A549 (cell line): ENCODE measurements around the gene ARF1. TPM values are rescaled to one million over a fixed set of nuclear protein-coding genes. Genes with fewer than 3 reads are reported as not detected.

Experiments
- ATAC-seq, 2 experiments: fragments of 200-7000 bp in 1 of 2; fragments of >200 bp in 1 of 2; cut with Nextera tagmentation in 1 of 2; cut with Tn5 transposase in 1 of 2; 3 replicates each; pipeline versions ENCODE4 v1.8.0 to v1.9.1; 2018 to 2020; ENCODE audit warnings: mild to moderate bottlenecking in 1 of 2, moderate library complexity in 1 of 2
- CTCF ChIA-PET: fragments of 300-600 bp; sonication (Branson Sonifier 250); formaldehyde crosslinking; extraction: SDS; loops from one replicate; lab custom pipeline; 2021; ENCODE audit warnings: antibody characterized with exemption, inconsistent platforms; lab: Yijun Ruan, JAX
- POLR2A ChIA-PET: fragments of 350-600 bp; formaldehyde crosslinking; extraction: SDS; loops from one replicate; lab custom pipeline; 2021; ENCODE audit warnings: antibody characterized with exemption, inconsistent platforms; lab: Yijun Ruan, JAX
- DNase-seq, 2 experiments: peaks; one replicate each; pipeline versions ENCODE4 v3.0.0 to v3.0.0-alpha.2; 2011 to 2016; ENCODE audit warnings: low read depth in 1 of 2, low spot score in 1 of 2
- FAIRE-seq: peaks from 2 replicates; lab custom pipeline; 2011; peaks lifted over from hg19 to GRCh38; lab: Jason Lieb, UNC
- H3K27ac ChIP-seq, 2 experiments: fragments of >200 bp; sonication (Bioruptor Twin); formaldehyde crosslinking; 3 replicates each; pipeline ENCODE4 v1.5.1; 2016 to 2017
- H3K4me1 ChIP-seq: fragments of >200 bp; sonication (Bioruptor Twin); formaldehyde crosslinking; 3 replicates; pipeline ENCODE4 v1.6.1; 2016
- H3K4me2 ChIP-seq: fragments of >200 bp; sonication (Bioruptor Twin); formaldehyde crosslinking; 3 replicates; pipeline ENCODE4 v1.6.1; 2016
- H3K4me3 ChIP-seq: fragments of >200 bp; sonication (Bioruptor Twin); formaldehyde crosslinking; 3 replicates; pipeline ENCODE4 v1.5.1; 2016
- H3K9me3 ChIP-seq: fragments of >200 bp; sonication (Bioruptor Twin); formaldehyde crosslinking; 3 replicates; pipeline ENCODE4 v1.6.1; 2016
- CEBPB ChIP-seq, 2 experiments: fragments of >200 bp in 1 of 2; sonication (Bioruptor Twin) in 1 of 2; formaldehyde crosslinking in 1 of 2; IDR thresholded peaks; 2 replicates each; pipeline ENCODE4 v1.6.1; 2012 to 2016
- E2F6 ChIP-seq: IDR thresholded peaks from 2 replicates; pipeline ENCODE4 v1.6.1; 2012; ENCODE audit warnings: low read depth, borderline replicate concordance
- EHF ChIP-seq: fragments of 250-450 bp; sonication (Bioruptor Pico); IDR thresholded peaks from 2 replicates; pipeline ENCODE4 v1.5.0; 2020; ENCODE audit warnings: mild to moderate bottlenecking
- GATA3 ChIP-seq: IDR thresholded peaks from 2 replicates; pipeline ENCODE4 v1.6.1; 2012; ENCODE audit warnings: borderline replicate concordance
- HDAC2 ChIP-seq: fragments of 200-600 bp; sonication (generic); IDR thresholded peaks from 2 replicates; pipeline ENCODE4 v1.6.1; 2016
- HEYL ChIP-seq: fragments of 250-450 bp; sonication (Bioruptor Pico); IDR thresholded peaks from 2 replicates; pipeline ENCODE4 v1.8.0; 2021; ENCODE audit warnings: mild to moderate bottlenecking, moderate library complexity
- HMGXB4 ChIP-seq: fragments of 250-450 bp; sonication (Bioruptor Pico); IDR thresholded peaks from 2 replicates; pipeline ENCODE4 v1.5.0; 2021; ENCODE audit warnings: mild to moderate bottlenecking, moderate library complexity, borderline replicate concordance
- HOXA7 ChIP-seq: fragments of 250-450 bp; sonication (Bioruptor Pico); IDR thresholded peaks from 2 replicates; pipeline ENCODE4 v1.5.0; 2020; ENCODE audit warnings: mild to moderate bottlenecking, moderate library complexity
- HOXB13 ChIP-seq: fragments of 250-450 bp; sonication (Bioruptor Pico); IDR thresholded peaks from 2 replicates; pipeline ENCODE4 v1.5.0; 2020; ENCODE audit warnings: low read depth, mild to moderate bottlenecking, moderate library complexity
- HOXB5 ChIP-seq: fragments of 250-450 bp; sonication (Bioruptor Pico); IDR thresholded peaks from 2 replicates; pipeline ENCODE4 v1.5.0; 2020; ENCODE audit warnings: mild to moderate bottlenecking, moderate library complexity
- JUN ChIP-seq, 2 experiments: fragments of >200 bp; sonication (Bioruptor Twin); formaldehyde crosslinking; IDR thresholded peaks; 2 replicates in 1 of 2; 3 replicates in 1 of 2; pipeline ENCODE4 v1.6.1; 2016 to 2017
- JUNB ChIP-seq: fragments of >200 bp; sonication (Bioruptor Twin); formaldehyde crosslinking; IDR thresholded peaks from 2 replicates; pipeline ENCODE4 v1.6.1; 2016
- MAX ChIP-seq: IDR thresholded peaks from 2 replicates; pipeline ENCODE4 v1.6.1; 2012
- NPAS2 ChIP-seq: fragments of 250-450 bp; sonication (Bioruptor Pico); IDR thresholded peaks from 2 replicates; pipeline ENCODE4 v1.8.0; 2022; ENCODE audit warnings: mild to moderate bottlenecking, moderate library complexity, borderline replicate concordance
- PHF8 ChIP-seq: fragments of 200-600 bp; sonication (generic); IDR thresholded peaks from 2 replicates; pipeline ENCODE4 v1.6.1; 2016; ENCODE audit warnings: low read depth, mild to moderate bottlenecking, antibody characterized with exemption, moderate library complexity, borderline replicate concordance
- RAD21 ChIP-seq, 2 experiments: fragments of >200 bp in 1 of 2; sonication (Bioruptor Twin) in 1 of 2; formaldehyde crosslinking in 1 of 2; IDR thresholded peaks in 1 of 2; conservative IDR thresholded peaks in 1 of 2; 2 replicates in 1 of 2; 3 replicates in 1 of 2; pipeline ENCODE4 v1.6.1; 2012 to 2018; ENCODE audit warnings: inconsistent platforms in 1 of 2
- REST ChIP-seq: fragments of 200-600 bp; sonication (generic); IDR thresholded peaks from 2 replicates; pipeline ENCODE4 v1.6.1; 2016; ENCODE audit warnings: antibody characterized with exemption, mild to moderate bottlenecking, moderate library complexity
- RFX5 ChIP-seq: fragments of 450-650 bp; IDR thresholded peaks from 2 replicates; pipeline ENCODE4 v1.7.1; 2014; ENCODE audit warnings: antibody characterized with exemption, mild to moderate bottlenecking, moderate library complexity
- SREBF2 ChIP-seq: fragments of 450-650 bp; IDR thresholded peaks from 2 replicates; pipeline ENCODE4 v1.6.1; 2014; ENCODE audit warnings: mild to moderate bottlenecking, moderate library complexity
- ZFP36 ChIP-seq: fragments of 450-650 bp; IDR thresholded peaks from 2 replicates; pipeline ENCODE4 v1.6.1; 2014; ENCODE audit warnings: borderline replicate concordance; ENCODE audit not compliant: partially characterized antibody
- WGBS: methylation state at CpG from one replicate; pipeline ENCODE4 v1.1.6; 2017; ENCODE audit errors: missing lambda C conversion rate; 5-methylcytosine and 5-hydroxymethylcytosine counted together
- polyA plus RNA-seq, 4 experiments: library from polyadenylated mRNA; depleted of rRNA in 3 of 4; stranded (reverse); fragments of >200 nt; fragmentation: RNase III in 1 of 4; extraction: RNeasy Plus Mini Kit Qiagen cat#74134 plus additional on column Dnase treatment in 1 of 4; gene quantifications; 2 replicates in 3 of 4; 3 replicates in 1 of 4; pipeline ENCODE4 v1.2.3, GENCODE V29; 2011 to 2017

ARF1 gene
- polyA plus RNA-seq, 2 of the 4 experiments (the other 2 are of a cell fraction): 297 to 376 TPM

GRCh38 chr1:228065543-228066347 lies 16.8 kb upstream of the ARF1 start:
- no peak overlapping the region for H3K4me2 ChIP-seq
- no peak for TF ChIP-seq NPAS2 (CRISPR knock-in tag)
- TF ChIP-seq RFX5: no peak
- TF ChIP-seq HOXB13 (CRISPR knock-in tag): no peak
- no peak for TF ChIP-seq HMGXB4 (CRISPR knock-in tag)
- TF ChIP-seq HDAC2: no peak
- TF ChIP-seq E2F6: no peak
- TF ChIP-seq HOXA7 (CRISPR knock-in tag): no peak
- no peak for TF ChIP-seq MAX
- no peak for TF ChIP-seq RAD21 (conservative IDR thresholded peaks at IDR 0.05 in 1 of 2, IDR thresholded peaks at IDR 0.05 in 1 of 2)
- no peak for TF ChIP-seq HOXB5 (CRISPR knock-in tag)
- TF ChIP-seq JUN (IDR thresholded peaks at IDR 0.05): no peak
- TF ChIP-seq EHF (CRISPR knock-in tag): no peak
- no peak for TF ChIP-seq PHF8
- no peak for TF ChIP-seq REST
- TF ChIP-seq CEBPB (IDR thresholded peaks at IDR 0.05): no peak
- no peak for TF ChIP-seq GATA3
- no peak overlapping the region for H3K27ac ChIP-seq
- no peak overlapping the region for H3K4me3 ChIP-seq
- ChIA-PET POLR2A (no interaction called here), CTCF (no interaction called here)
- ATAC-seq (no peak), FAIRE-seq (no peak), DNase-seq (no peak)
- peaks cover under 1% of the 10 kb centered on the region; the same call in 1 of the 3 replicates for H3K4me1 ChIP-seq
- H3K9me3 ChIP-seq: no peaks in the 10 kb centered on the region
- 74% methylated on average over 12 of the region's 15 CpGs for WGBS

- Histone ChIP-seq H3K9me3 (no peaks in the 10 kb centered on the region), H3K27ac (no peak overlapping the region), H3K4me1 (no peaks in the 10 kb centered on the region), H3K4me2 (no peak overlapping the region), H3K4me3 (no peak overlapping the region)
- CTCF ChIA-PET: no interaction called here
- DNase-seq (no peak), FAIRE-seq (no peak), ATAC-seq (no peak)
- POLR2A ChIA-PET: no interaction called here
- WGBS: 52% methylated on average over 4 of the region's 4 CpGs
- no peak for TF ChIP-seq HMGXB4 (CRISPR knock-in tag)
- no peak for TF ChIP-seq SREBF2
- TF ChIP-seq ZFP36: peak; percentile 44
- no peak for TF ChIP-seq E2F6
- TF ChIP-seq HEYL (CRISPR knock-in tag): no peak
- TF ChIP-seq JUNB: no peak
Measured at GRCh38 chr1:228066416-228066815, 16.1 kb upstream of the ARF1 start.
